IMR-90 (cell line): ENCODE results near the gene HDGFL3. TPM values are rescaled to one million over a fixed set of nuclear protein-coding genes. Genes with fewer than 3 reads are reported as not detected.

Experiments used
- ATAC-seq: fragments of 200-7000 bp; cut with Tn5 transposase; 2 replicates; pipeline ENCODE4 v1.9.1; 2020; ENCODE audit warnings: low read depth, mild to moderate bottlenecking, moderate library complexity
- BruUV-seq: library from RNA; stranded (reverse); fragments of 400-500 nt; replicated peaks from 2 replicates; lab custom pipeline; 2021; lab: Mats Ljungman, UMichigan
- CTCF ChIA-PET: fragments of 300-600 bp; formaldehyde crosslinking; extraction: SDS; loops from one replicate; lab custom pipeline; 2021; ENCODE audit warnings: antibody characterized with exemption; lab: Yijun Ruan, JAX
- POLR2A ChIA-PET: fragments of 300-600 bp; sonication (Branson Sonifier 250); formaldehyde crosslinking; loops from one replicate; lab custom pipeline; 2022; ENCODE audit warnings: antibody characterized with exemption; ENCODE audit not compliant: unreplicated experiment; lab: Charles Lee
- DNase-seq: peaks from one replicate; pipeline ENCODE4 v3.0.0; 2013
- H2AFZ ChIP-seq: replicated peaks from 2 replicates; pipeline ENCODE3; 2013; ENCODE audit warnings: low read length, mild to moderate bottlenecking; ENCODE audit not compliant: poor library complexity
- H2AK5ac ChIP-seq: 2 replicates; pipeline ENCODE4 v1.6.1; 2013; ENCODE audit warnings: low read depth, low read length, inconsistent platforms
- H2AK9ac ChIP-seq: replicated peaks from 2 replicates; pipeline ENCODE3; 2013; ENCODE audit warnings: mild to moderate bottlenecking, low read depth, low read length, moderate library complexity; ENCODE audit not compliant: poor library complexity
- H2BK120ac ChIP-seq: 2 replicates; pipeline ENCODE4 v1.6.1; 2013; ENCODE audit warnings: low read depth, low read length, inconsistent platforms
- H2BK15ac ChIP-seq: 3 replicates; pipeline ENCODE4 v1.6.1; 2013; ENCODE audit warnings: low read depth, low read length, inconsistent platforms
- H2BK20ac ChIP-seq: 2 replicates; pipeline ENCODE4 v1.6.1; 2013; ENCODE audit warnings: low read depth, mild to moderate bottlenecking, inconsistent platforms, low read length, moderate library complexity
- H2BK5ac ChIP-seq: 2 replicates; pipeline ENCODE4 v1.6.1; 2013; ENCODE audit warnings: mild to moderate bottlenecking, low read depth, low read length, inconsistent platforms; ENCODE audit not compliant: poor library complexity, severe bottlenecking
- H3K14ac ChIP-seq: replicated peaks from 2 replicates; pipeline ENCODE4 v1.6.1; 2013; ENCODE audit warnings: low read depth, low read length, inconsistent platforms
- H3K18ac ChIP-seq: 2 replicates; pipeline ENCODE4 v1.6.1; 2013; ENCODE audit warnings: low read depth, low read length, control low read depth
- H3K23ac ChIP-seq: 2 replicates; pipeline ENCODE4 v1.6.1; 2013; ENCODE audit warnings: low read depth, low read length, inconsistent platforms
- H3K27ac ChIP-seq: 2 replicates; pipeline ENCODE4 v1.5.1; 2013; ENCODE audit warnings: mild to moderate bottlenecking, control low read depth, low read length; ENCODE audit not compliant: insufficient read depth
- H3K27me3 ChIP-seq: 2 replicates; pipeline ENCODE4 v1.6.1; 2013; ENCODE audit warnings: low read length; ENCODE audit not compliant: control insufficient read depth, insufficient read depth
- H3K36me3 ChIP-seq: 2 replicates; pipeline ENCODE4 v1.6.1; 2013; ENCODE audit warnings: low read length, mixed read lengths; ENCODE audit not compliant: control insufficient read depth, insufficient read depth
- H3K4ac ChIP-seq: 2 replicates; pipeline ENCODE4 v1.6.1; 2013; ENCODE audit warnings: low read depth, low read length, inconsistent platforms
- H3K4me1 ChIP-seq: 2 replicates; pipeline ENCODE4 v1.6.1; 2013; ENCODE audit warnings: low read length, mixed read lengths; ENCODE audit not compliant: control insufficient read depth, insufficient read depth
- H3K4me2 ChIP-seq: 2 replicates; pipeline ENCODE4 v1.6.1; 2013; ENCODE audit warnings: low read depth, mild to moderate bottlenecking, control low read depth, low read length, moderate library complexity
- H3K4me3 ChIP-seq: 2 replicates; pipeline ENCODE4 v1.5.1; 2013; ENCODE audit warnings: low read depth, mild to moderate bottlenecking, control low read depth, low read length, moderate library complexity; ENCODE audit not compliant: insufficient read depth
- H3K56ac ChIP-seq: 2 replicates; pipeline ENCODE4 v1.6.1; 2013; ENCODE audit warnings: low read length, inconsistent platforms; ENCODE audit not compliant: insufficient read depth; ENCODE audit errors: extremely low read depth
- H3K79me1 ChIP-seq, 2 experiments: 2 replicates each; pipeline ENCODE4 v1.6.1; 2013; ENCODE audit warnings: low read length in 2 of 2, inconsistent platforms in 1 of 2, low read depth in 1 of 2
- H3K9ac ChIP-seq: 2 replicates; pipeline ENCODE4 v1.6.1; 2013; ENCODE audit warnings: low read depth, low read length, control low read depth
- H3K9me1 ChIP-seq: 2 replicates; pipeline ENCODE4 v1.6.1; 2013; ENCODE audit warnings: low read length, inconsistent platforms; ENCODE audit not compliant: insufficient read depth
- H3K9me3 ChIP-seq: 2 replicates; pipeline ENCODE4 v1.6.1; 2013; ENCODE audit warnings: low read length; ENCODE audit not compliant: control insufficient read depth, insufficient read depth
- H4K20me1 ChIP-seq: 2 replicates; pipeline ENCODE4 v1.6.1; 2013; ENCODE audit warnings: low read length, inconsistent platforms; ENCODE audit not compliant: insufficient read depth
- H4K5ac ChIP-seq: 2 replicates; pipeline ENCODE4 v1.6.1; 2013; ENCODE audit warnings: mild to moderate bottlenecking, low read depth, low read length, control low read depth
- H4K8ac ChIP-seq, 2 experiments: 2 replicates each; pipeline ENCODE4 v1.6.1; 2013; ENCODE audit warnings: low read depth in 2 of 2, low read length in 2 of 2, control low read depth in 1 of 2, inconsistent platforms in 1 of 2
- H4K91ac ChIP-seq: 2 replicates; pipeline ENCODE4 v1.6.1; 2013; ENCODE audit warnings: low read depth, low read length, inconsistent platforms; ENCODE audit not compliant: insufficient read depth
- BHLHE40 ChIP-seq: fragments of 150-350 bp; IDR thresholded peaks from 2 replicates; pipeline ENCODE4 v1.6.1; 2016; ENCODE audit warnings: mild to moderate bottlenecking, low read depth, low read length
- CEBPB ChIP-seq: IDR thresholded peaks from 2 replicates; pipeline ENCODE4 v1.6.1; 2012; ENCODE audit warnings: low read depth, low read length, improper control_type of control experiment
- CHD1 ChIP-seq: IDR thresholded peaks from 2 replicates; pipeline ENCODE4 v1.6.1; 2012; ENCODE audit warnings: low read depth, low read length, improper control_type of control experiment
- CTCF ChIP-seq: conservative IDR thresholded peaks from 2 replicates; pipeline ENCODE4 v1.5.1; 2012; ENCODE audit warnings: mild to moderate bottlenecking, low read depth, low read length, improper control_type of control experiment
- ELK1 ChIP-seq: fragments of 150-350 bp; IDR thresholded peaks from 2 replicates; pipeline ENCODE4 v1.6.1; 2016; ENCODE audit warnings: low read depth, mild to moderate bottlenecking, low read length, moderate library complexity, borderline replicate concordance
- FOS ChIP-seq: fragments of 150-350 bp; IDR thresholded peaks from 2 replicates; pipeline ENCODE4 v1.6.1; 2016; ENCODE audit warnings: low read depth, low read length
- MAFK ChIP-seq: IDR thresholded peaks from 2 replicates; pipeline ENCODE4 v1.6.1; 2012; ENCODE audit warnings: low read depth, low read length, improper control_type of control experiment
- MAZ ChIP-seq: IDR thresholded peaks from 2 replicates; pipeline ENCODE4 v1.6.1; 2012; ENCODE audit warnings: low read depth, mild to moderate bottlenecking, low read length, improper control_type of control experiment, moderate library complexity, borderline replicate concordance
- MXI1 ChIP-seq: IDR thresholded peaks from 2 replicates; pipeline ENCODE4 v1.6.1; 2012; ENCODE audit warnings: low read depth, mild to moderate bottlenecking, low read length, moderate library complexity, borderline replicate concordance
- NFE2L2 ChIP-seq: fragments of 150-350 bp; IDR thresholded peaks from 2 replicates; pipeline ENCODE4 v1.6.1; 2016; ENCODE audit warnings: low read depth, mild to moderate bottlenecking, low read length
- POLR2A ChIP-seq: IDR thresholded peaks from 2 replicates; pipeline ENCODE4 v1.6.1; 2012; ENCODE audit warnings: mild to moderate bottlenecking, low read depth, low read length
- RAD21 ChIP-seq: IDR thresholded peaks from 2 replicates; pipeline ENCODE4 v1.6.1; 2012; ENCODE audit warnings: low read length, improper control_type of control experiment
- RCOR1 ChIP-seq: IDR thresholded peaks from 2 replicates; pipeline ENCODE4 v1.6.1; 2012; ENCODE audit warnings: mild to moderate bottlenecking, low read length, improper control_type of control experiment; ENCODE audit not compliant: insufficient replicate concordance
- RFX5 ChIP-seq: IDR thresholded peaks from 2 replicates; pipeline ENCODE4 v1.8.0; 2012; ENCODE audit warnings: low read depth, mild to moderate bottlenecking, low read length, moderate library complexity
- SMC3 ChIP-seq: fragments of 150-350 bp; IDR thresholded peaks from 2 replicates; pipeline ENCODE4 v1.6.1; 2016; ENCODE audit warnings: low read depth, mild to moderate bottlenecking, antibody characterized with exemption, low read length, moderate library complexity
- USF2 ChIP-seq: fragments of 150-350 bp; IDR thresholded peaks from 2 replicates; pipeline ENCODE4 v1.6.1; 2017; ENCODE audit warnings: mild to moderate bottlenecking, antibody characterized with exemption, low read length, low read depth
- WGBS, 2 experiments: methylation state at CpG; one replicate each; pipeline versions ENCODE4 v1.1.5 to v1.1.7; 2013; ENCODE audit warnings: missing lambda C conversion rate in 2 of 2; ENCODE audit not compliant: insufficient read length in 1 of 2; ENCODE audit errors: extremely low coverage in 2 of 2; 5-methylcytosine and 5-hydroxymethylcytosine counted together
- dilution Hi-C: fragments of 300-500 bp; cut with HindIII; formaldehyde crosslinking; loops from one replicate; pipeline ENCODE4 v1.14.3; 2018; ENCODE audit warnings: low sequenced_read_pairs; ENCODE audit not compliant: unreplicated experiment
- in situ Hi-C: fragments of 300-500 bp; cut with MboI; formaldehyde crosslinking; loops from 3 replicates; pipeline ENCODE4 v1.14.3; 2019; ENCODE audit warnings: low sequenced_read_pairs, inconsistent platforms, mixed read lengths
- intact Hi-C: fragments of 100-400 bp; cut with micrococcal nuclease; formaldehyde crosslinking; loops from 2 replicates; pipeline ENCODE4 v1.10.0; 2022
- polyA plus RNA-seq, 3 experiments: library from polyadenylated mRNA; depleted of rRNA; stranded (reverse); fragments of >200 nt; gene quantifications; 2 replicates each; pipeline ENCODE4 v1.2.3, GENCODE V29; 2012; ENCODE audit warnings: low replicate concordance in 1 of 3
- total RNA-seq: library from RNA; depleted of rRNA; stranded (reverse); fragments of >200 nt; gene quantifications from 2 replicates; pipeline ENCODE4 v1.2.3, GENCODE V29; 2012

HDGFL3 gene
- total and polyA plus RNA-seq, 2 of the 4 experiments (the other 2 are of a cell fraction), result 9.5 to 18.1 TPM

DNA sequence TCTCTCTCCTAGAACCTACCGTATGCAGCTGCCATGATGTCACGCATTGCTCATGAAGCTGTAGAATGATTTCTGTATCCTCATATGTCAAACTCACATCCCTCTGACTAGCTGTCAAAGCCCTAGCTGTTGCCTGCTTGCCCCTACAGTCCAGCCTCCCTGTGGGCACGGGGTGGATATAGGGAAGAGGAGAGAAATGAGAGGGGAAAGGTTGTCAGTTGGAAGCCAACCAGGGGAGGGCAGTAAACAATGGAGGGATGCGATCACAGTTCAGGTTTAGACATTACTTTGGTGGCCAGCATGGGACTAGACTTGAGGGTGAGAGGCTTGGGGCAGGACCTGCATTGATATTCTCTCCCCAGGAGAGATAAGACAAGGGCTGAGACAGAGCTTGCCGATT is 1.7 kb upstream of the HDGFL3 start:
- no peak overlapping the region for H2AK9ac ChIP-seq
- no peak overlapping the region for H2BK120ac ChIP-seq
- H4K20me1 ChIP-seq, result peaks cover 4% of the 10 kb centered on the region; the same call in 1 of the 2 replicates
- no peak overlapping the region for H3K4me2 ChIP-seq
- no peak overlapping the region for H4K91ac ChIP-seq
- H3K4ac ChIP-seq, result no peak overlapping the region
- H2BK20ac ChIP-seq, result no peak overlapping the region
- H4K5ac ChIP-seq, result no peak overlapping the region
- no peak overlapping the region for H3K23ac ChIP-seq
- no peaks in the 10 kb centered on the region for H3K36me3 ChIP-seq
- H2AK5ac ChIP-seq, result no peak overlapping the region
- TF ChIP-seq CHD1, result no peak
- TF ChIP-seq CEBPB, result no peak
- no peak for TF ChIP-seq USF2
- no peak for TF ChIP-seq RFX5
- no peak for TF ChIP-seq NFE2L2
- TF ChIP-seq CTCF, result no peak
- no peak for TF ChIP-seq POLR2A
- TF ChIP-seq FOS, result no peak
- no peak for TF ChIP-seq RCOR1
- TF ChIP-seq ELK1, result no peak
- TF ChIP-seq MAZ, result no peak
- no peak for TF ChIP-seq MXI1
- no peak for TF ChIP-seq RAD21
- TF ChIP-seq MAFK, result no peak
- TF ChIP-seq SMC3, result no peak
- no peak for TF ChIP-seq BHLHE40
- no peak overlapping the region for H3K56ac ChIP-seq
- in situ Hi-C loops, result no loop called here
- H3K9ac ChIP-seq, result no peak overlapping the region
- no TSS peak for BruUV-seq
- WGBS, 2 experiments, result 100% methylated on average over 1 of the region's 5 CpGs; no CpG with 5 or more reads in 1 of the 2 experiments
- H3K4me3 ChIP-seq, result no peak overlapping the region
- H2BK5ac ChIP-seq, result no peak overlapping the region
- 0 out of 2 replicates have a peak, but pooled peaks cover 3% of the 10 kb centered on the region for H3K9me1 ChIP-seq
- ChIA-PET POLR2A (no interaction called here), CTCF (no interaction called here)
- no peak overlapping the region for H2AFZ ChIP-seq
- no peak overlapping the region for H3K14ac ChIP-seq
- no peak overlapping the region for H2BK15ac ChIP-seq
- ATAC-seq (no peak), DNase-seq (no peak)
- intact Hi-C loops, result loop anchor here (10.0 kb wide), 2 partner anchors 375 to 635 kb away; no protein-coding TSS in a partner anchor
- H4K8ac ChIP-seq, result no peak overlapping the region
- no peaks in the 10 kb centered on the region for H3K9me3 ChIP-seq
- H3K4me1 ChIP-seq, result peaks cover 8% of the 10 kb centered on the region
- dilution Hi-C loops, result no loop called here
- H3K27me3 ChIP-seq, result no peaks in the 10 kb centered on the region
- H3K18ac ChIP-seq, result no peak overlapping the region
- no peak overlapping the region for H3K27ac ChIP-seq
- H3K79me1 ChIP-seq, result peaks cover 0 to 17% of the 10 kb centered on the region in 2 experiments; a peak in 2 of 4 replicates
